Natural killer cell treated with Interleukin-12 subunit alpha and Interleukin-12 subunit beta and Interleukin-15 and Interleukin-18, amount 100 ng/mL, for 72 hours (primary cell): ENCODE data around the gene FNDC11. TPM values are rescaled to one million over a fixed set of nuclear protein-coding genes. Genes with fewer than 3 reads are reported as not detected.
"Not testable (repeated sequence)": the region's sequence is repeated elsewhere in the genome, so short reads cannot be mapped to it uniquely, and the experiment has no call there.

Experiments
- ATAC-seq, 2 donors: fragments of 150-1000 bp; cut with Tn5 transposase in 1 of 2; sonication (Bioruptor Pico), chemical (Tn5 transposase) in 1 of 2; 2 replicates each; pipeline ENCODE4 v1.10.0; 2021
- DNase-seq: peaks from one replicate; pipeline ENCODE4 v3.0.0; 2022; ENCODE audit warnings: low spot score
- H3K27ac Mint-ChIP-seq, 2 donors: 1 replicate in 1 of 2; 2 replicates in 1 of 2; pipeline ENCODE4 v1.8.0; 2022; ENCODE audit warnings: mixed read lengths in 2 of 2, mild to moderate bottlenecking in 1 of 2, moderate library complexity in 1 of 2
- H3K27me3 Mint-ChIP-seq, 2 donors: 1 replicate in 1 of 2; 2 replicates in 1 of 2; pipeline ENCODE4 v1.8.0; 2022; ENCODE audit warnings: mixed read lengths in 2 of 2
- H3K36me3 Mint-ChIP-seq: one replicate; pipeline ENCODE4 v1.8.0; 2022; ENCODE audit warnings: mixed read lengths
- H3K4me1 Mint-ChIP-seq, 2 donors: 1 replicate in 1 of 2; 2 replicates in 1 of 2; pipeline ENCODE4 v1.8.0; 2022; ENCODE audit warnings: low read depth in 2 of 2, mixed read lengths in 2 of 2, mild to moderate bottlenecking in 1 of 2
- H3K4me3 Mint-ChIP-seq: one replicate; pipeline ENCODE4 v1.8.0; 2022; ENCODE audit warnings: mixed read lengths
- H3K9me3 Mint-ChIP-seq: 2 replicates; pipeline ENCODE4 v1.8.0; 2022; ENCODE audit warnings: mixed read lengths
- total RNA-seq, 2 donors: library from RNA; stranded (reverse); gene quantifications; one replicate each; pipeline ENCODE4 v1.2.3, GENCODE V29; 2022

The FNDC11 gene
- total RNA-seq: under 1 TPM; 0.31 to 0.39 TPM

DNA sequence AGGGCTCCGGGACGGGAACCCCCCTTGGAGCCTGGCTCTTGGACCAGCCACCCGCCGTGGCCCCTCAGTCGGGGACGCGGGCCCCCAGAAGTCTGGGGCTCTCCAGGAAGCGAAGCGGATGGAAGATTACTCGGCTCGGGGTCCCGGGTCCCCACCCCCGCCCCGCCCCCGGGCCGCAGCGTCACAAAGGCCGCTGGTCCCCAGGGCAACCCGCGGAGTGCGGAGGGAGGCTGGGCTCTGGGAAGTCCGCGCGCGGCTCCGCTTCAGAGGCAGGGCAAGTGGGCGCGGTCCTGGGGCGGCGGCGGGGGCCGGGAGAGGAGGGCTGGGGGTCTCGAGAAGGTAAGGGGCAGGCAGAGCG lies at the start of gene FNDC11:
TSS of gene FNDC11 (plus strand) at position 227 of the 358 bp plus-strand sequence. CDS start 1,505 bp downstream, outside the sequence.
- ATAC-seq: peak; percentile 27 to 58
- H3K27me3 Mint-ChIP-seq: peaks cover 0 to 4% of the 10 kb centered on the region in 2 donors
- H3K27ac Mint-ChIP-seq: peak within 1 kb of the TSS; percentile 17 to 51
- no peak for DNase-seq
- H3K4me3 Mint-ChIP-seq: peak within 1 kb of the TSS; percentile 41
- H3K4me1 Mint-ChIP-seq: peaks cover 6 to 10% of the 10 kb centered on the region in 2 donors
- no peaks in the 10 kb centered on the region for H3K9me3 Mint-ChIP-seq
- H3K36me3 Mint-ChIP-seq: no peaks in the 10 kb centered on the region

- Mint-ChIP-seq H3K4me3 (no peak overlapping the region), H3K4me1 (no peaks in the 10 kb centered on the region), H3K27ac (no peak overlapping the region), H3K27me3 (peaks cover 14 to 22% of the 10 kb centered on the region in 2 donors), H3K36me3 (no peaks in the 10 kb centered on the region), H3K9me3 (no peaks in the 10 kb centered on the region)
- DNase-seq (no peak), ATAC-seq (no peak)
Measured at GRCh38 chr20:63504642-63505041, 49.3 kb upstream of the FNDC11 start.

DNA sequence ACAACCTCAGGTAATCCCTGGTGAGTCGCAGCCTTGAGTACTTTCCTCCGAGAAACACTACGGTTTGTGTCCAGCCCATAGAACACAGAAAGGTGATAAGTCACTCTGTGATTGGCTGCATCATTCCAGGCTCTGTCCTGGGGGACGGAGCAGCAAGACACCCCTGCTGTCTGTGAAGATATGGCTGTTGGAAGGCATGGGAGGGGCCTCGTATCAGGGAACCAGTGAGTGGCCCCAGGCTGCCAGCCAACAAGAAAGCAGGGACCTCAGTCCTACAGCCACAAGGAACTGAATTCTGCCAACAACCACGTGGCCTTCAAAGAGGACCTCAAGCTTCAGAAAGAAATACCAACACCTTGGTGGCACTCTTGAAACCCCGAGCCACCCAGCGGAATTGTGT lies 48.7 kb upstream of the FNDC11 start:
- Mint-ChIP-seq H3K27me3 (peaks cover 19 to 24% of the 10 kb centered on the region in 2 donors), H3K9me3 (no peaks in the 10 kb centered on the region), H3K4me1 (no peaks in the 10 kb centered on the region), H3K36me3 (no peaks in the 10 kb centered on the region), H3K27ac (no peak overlapping the region), H3K4me3 (no peak overlapping the region)
- DNase-seq (peak; percentile 13), ATAC-seq (no peak)

- no peak for ATAC-seq
- no peak for DNase-seq
- Mint-ChIP-seq H3K27ac (no peak overlapping the region), H3K9me3 (no peaks in the 10 kb centered on the region), H3K27me3 (peaks cover 19 to 24% of the 10 kb centered on the region in 2 donors), H3K4me3 (no peak overlapping the region), H3K36me3 (no peaks in the 10 kb centered on the region), H3K4me1 (no peaks in the 10 kb centered on the region)
Measured at GRCh38 chr20:63505723-63506122, 48.2 kb upstream of the FNDC11 start.

- H3K27me3 Mint-ChIP-seq: peaks cover 24 to 27% of the 10 kb centered on the region in 2 donors
- ATAC-seq: no peak
- H3K27ac Mint-ChIP-seq: no peak overlapping the region
- no peaks in the 10 kb centered on the region for H3K36me3 Mint-ChIP-seq
- H3K4me3 Mint-ChIP-seq: peak overlapping the region; percentile 9
- H3K9me3 Mint-ChIP-seq: no peaks in the 10 kb centered on the region
- DNase-seq: no peak
- no peaks in the 10 kb centered on the region for H3K4me1 Mint-ChIP-seq
Measured at GRCh38 chr20:63507083-63507743, 46.7 kb upstream of the FNDC11 start.

- H3K9me3 Mint-ChIP-seq: no peaks in the 10 kb centered on the region
- peak; percentile 36 to 65 for ATAC-seq
- no peak overlapping the region for H3K27ac Mint-ChIP-seq
- H3K4me3 Mint-ChIP-seq: no peak overlapping the region
- peaks cover 32 to 34% of the 10 kb centered on the region in 2 donors for H3K27me3 Mint-ChIP-seq
- H3K36me3 Mint-ChIP-seq: no peaks in the 10 kb centered on the region
- DNase-seq: peak; percentile 41
- H3K4me1 Mint-ChIP-seq: peaks cover 0 to 1% of the 10 kb centered on the region in 2 donors
Measured at GRCh38 chr20:63508072-63508768, 45.7 kb upstream of the FNDC11 start.

GRCh38 chr20:63509088-63509564 lies 44.8 kb upstream of the FNDC11 start:
- H3K9me3 Mint-ChIP-seq: no peaks in the 10 kb centered on the region

DNA sequence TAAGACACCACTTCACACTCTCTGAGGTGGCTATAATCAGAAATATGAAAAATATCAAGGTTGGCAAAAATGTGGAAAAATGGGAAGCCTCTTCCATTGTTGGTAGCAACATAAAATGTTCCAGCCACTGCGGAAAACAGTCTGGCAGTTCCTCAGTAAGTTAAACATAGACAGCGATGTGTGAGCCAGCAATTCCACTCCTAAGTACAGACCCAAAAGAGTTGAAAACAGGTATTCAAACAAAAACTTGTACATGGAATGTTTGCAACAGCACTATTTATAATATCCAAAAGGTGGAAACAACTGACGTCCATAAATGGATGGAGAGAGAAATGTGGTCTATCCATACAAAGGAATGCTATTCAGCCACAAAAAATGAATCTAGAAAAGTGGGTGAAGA lies 40.8 kb upstream of the FNDC11 start:
- Mint-ChIP-seq H3K27me3 (peaks cover 20 to 32% of the 10 kb centered on the region in 2 donors), H3K4me1 (peaks cover 0 to 6% of the 10 kb centered on the region in 2 donors)
- DNase-seq: no peak

More at GRCh38 chr20:63509088-63509564, 44.8 kb upstream of the FNDC11 start:
- Mint-ChIP-seq H3K27me3 (peaks cover 30 to 37% of the 10 kb centered on the region in 2 donors), H3K27ac (no peak overlapping the region), H3K4me1 (peaks cover 0 to 4% of the 10 kb centered on the region in 2 donors), H3K36me3 (no peaks in the 10 kb centered on the region), H3K4me3 (no peak overlapping the region)
- ATAC-seq (no peak), DNase-seq (peak; percentile 28)

GRCh38 chr20:63514520-63514919 lies 39.4 kb upstream of the FNDC11 start:
- not testable (repeated sequence) for H3K9me3 Mint-ChIP-seq, ATAC-seq, H3K27ac Mint-ChIP-seq, H3K4me1 Mint-ChIP-seq, H3K36me3 Mint-ChIP-seq, H3K4me3 Mint-ChIP-seq
- H3K27me3 Mint-ChIP-seq: peaks cover 16 to 24% of the 10 kb centered on the region in 2 donors
- peak; percentile 35 for DNase-seq

More for the DNA sequence above, 40.8 kb upstream of the FNDC11 start:
- Mint-ChIP-seq H3K9me3 (no peaks in the 10 kb centered on the region), H3K4me3 (no peak overlapping the region), H3K27ac (no peak overlapping the region), H3K36me3 (no peaks in the 10 kb centered on the region)
- no peak for ATAC-seq

GRCh38 chr20:63517376-63518309 lies 36.3 kb upstream of the FNDC11 start:
- Mint-ChIP-seq H3K4me3 (no peak overlapping the region), H3K36me3 (no peaks in the 10 kb centered on the region), H3K4me1 (peaks cover 0 to 11% of the 10 kb centered on the region in 2 donors), H3K27me3 (peaks cover 7 to 8% of the 10 kb centered on the region in 2 donors), H3K27ac (no peak overlapping the region), H3K9me3 (no peaks in the 10 kb centered on the region)
- DNase-seq: peak; percentile 60
- no peak for ATAC-seq

DNA sequence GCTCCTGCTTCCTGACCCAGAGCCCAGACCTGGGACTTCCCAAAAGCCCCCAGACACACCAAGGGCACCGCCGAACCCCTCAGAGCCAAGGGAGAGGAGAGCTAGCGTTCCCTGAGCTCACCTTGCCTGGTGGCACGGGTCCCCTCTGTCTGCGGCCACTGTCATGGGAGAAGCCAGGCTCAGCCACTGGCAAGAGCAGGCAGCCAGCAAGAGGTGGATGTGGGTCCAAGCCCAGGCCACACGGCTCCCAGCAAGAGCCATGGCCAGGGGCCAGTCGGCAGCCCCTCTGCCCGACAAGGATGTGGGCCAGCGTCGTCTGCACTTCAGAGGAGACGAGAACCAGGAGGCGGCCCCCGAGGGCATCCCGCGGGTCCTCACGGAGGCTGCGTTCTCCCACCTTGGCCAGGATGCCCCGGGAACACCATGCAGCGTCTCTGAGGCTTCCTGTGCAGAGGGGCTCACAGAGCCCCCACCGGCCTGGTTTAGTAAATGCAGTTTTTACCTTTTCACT lies 35.6 kb upstream of the FNDC11 start:
- Mint-ChIP-seq H3K9me3 (no peaks in the 10 kb centered on the region), H3K4me1 (peaks cover 0 to 9% of the 10 kb centered on the region in 2 donors), H3K36me3 (no peaks in the 10 kb centered on the region), H3K4me3 (peak overlapping the region; percentile 15), H3K27ac (no peak overlapping the region), H3K27me3 (peaks cover under 1 to 5% of the 10 kb centered on the region in 2 donors)
- ATAC-seq: no peak
- peak; percentile 58 for DNase-seq

DNA sequence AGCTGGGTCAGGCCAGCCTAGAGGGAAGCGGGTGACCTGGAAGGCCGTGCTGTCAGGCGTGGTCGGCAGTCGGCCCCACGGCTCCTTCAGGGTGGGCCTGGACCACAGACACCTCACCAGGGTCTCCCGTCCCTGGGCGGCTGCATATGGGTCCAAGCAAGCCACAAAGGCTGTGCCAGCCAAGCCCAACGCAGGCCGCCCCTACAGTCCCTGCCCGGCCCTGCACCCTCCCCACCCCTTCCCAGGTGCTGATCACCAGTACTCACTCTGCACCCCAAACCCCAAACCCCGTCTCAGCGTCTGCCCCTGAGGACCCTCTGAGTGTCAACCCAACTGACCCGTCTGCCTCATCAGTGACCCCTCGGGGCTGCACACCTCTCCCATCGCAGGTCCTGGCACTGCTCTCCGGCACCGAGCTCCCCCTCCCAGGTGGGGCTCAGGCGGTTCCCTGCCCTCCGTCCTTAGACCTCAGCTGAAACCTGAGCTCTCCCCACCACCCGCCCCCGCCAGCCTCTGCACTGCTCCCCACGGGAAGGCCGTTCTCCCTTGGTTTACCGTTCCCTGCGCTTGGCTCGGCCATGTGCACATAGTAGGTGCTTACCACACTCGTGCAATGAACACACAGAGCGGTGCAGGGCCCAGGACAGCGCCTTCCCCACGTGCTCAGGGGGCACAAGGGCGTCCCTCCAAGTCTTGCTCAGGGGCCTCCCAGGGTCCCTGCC lies 34.9 kb upstream of the FNDC11 start:
- Mint-ChIP-seq H3K27ac (no peak overlapping the region), H3K4me1 (peaks cover 4 to 8% of the 10 kb centered on the region in 2 donors), H3K36me3 (no peaks in the 10 kb centered on the region), H3K27me3 (peaks cover 0 to 5% of the 10 kb centered on the region in 2 donors), H3K9me3 (no peaks in the 10 kb centered on the region), H3K4me3 (peak overlapping the region; percentile 66)
- DNase-seq: peak; percentile 56
- no peak for ATAC-seq
